Naive thymus-derived CD4-positive, alpha-beta T cell (primary cell): ENCODE data around the gene GLS. TPM values are rescaled to one million over a fixed set of nuclear protein-coding genes. Genes with fewer than 3 reads are reported as not detected.

Experiments used
- ATAC-seq: fragments of 150-1000 bp; cut with Tn5 transposase; 2 replicates; pipeline ENCODE4 v1.10.0; 2021; ENCODE audit warnings: mild to moderate bottlenecking, moderate library complexity
- CTCF ChIA-PET: fragments of 350-600 bp; sonication (Branson Sonifier 250); formaldehyde crosslinking; loops from one replicate; lab custom pipeline; 2021; ENCODE audit warnings: antibody characterized with exemption; lab: Charles Lee
- POLR2A ChIA-PET: fragments of 350-600 bp; sonication (Branson Sonifier 250); formaldehyde crosslinking; loops from one replicate; lab custom pipeline; 2021; ENCODE audit warnings: antibody characterized with exemption, inconsistent platforms; lab: Charles Lee
- DNase-seq, 9 donors: peaks; one replicate each; pipeline versions ENCODE4 v3.0.0 to v3.0.0-alpha.2; 2020 to 2022; ENCODE audit warnings: mixed read lengths in 1 of 9
- H3K27ac ChIP-seq: one replicate; pipeline ENCODE4 v1.7.0; 2013; ENCODE audit warnings: mild to moderate bottlenecking, low read depth, low read length, moderate library complexity
- H3K27me3 ChIP-seq, 2 donors: one replicate each; pipeline ENCODE4 v1.7.0; 2013; ENCODE audit warnings: low read length in 2 of 2, mild to moderate bottlenecking in 2 of 2, moderate library complexity in 2 of 2; ENCODE audit not compliant: control insufficient read depth in 2 of 2, insufficient read depth in 2 of 2
- H3K36me3 ChIP-seq, 3 experiments: 1 replicate in 2 of 3; 2 replicates in 1 of 3; pipeline ENCODE4 v1.7.0; 2013; ENCODE audit warnings: low read length in 3 of 3, mild to moderate bottlenecking in 3 of 3, moderate library complexity in 1 of 3; ENCODE audit not compliant: insufficient read depth in 3 of 3, control insufficient read depth in 2 of 3
- H3K4me1 ChIP-seq, 2 donors: one replicate each; pipeline ENCODE4 v1.7.0; 2013; ENCODE audit warnings: low read length in 2 of 2, mild to moderate bottlenecking in 2 of 2, moderate library complexity in 1 of 2; ENCODE audit not compliant: control insufficient read depth in 2 of 2, insufficient read depth in 2 of 2
- H3K4me3 ChIP-seq: 2 replicates; pipeline ENCODE4 v1.7.0; 2013; ENCODE audit warnings: mild to moderate bottlenecking, low read length
- H3K9me3 ChIP-seq, 3 experiments: 1 replicate in 2 of 3; 2 replicates in 1 of 3; pipeline ENCODE4 v1.7.0; 2013; ENCODE audit warnings: low read length in 3 of 3; ENCODE audit not compliant: control insufficient read depth in 2 of 3
- H3K27ac Mint-ChIP-seq, 9 donors: one replicate each; pipeline ENCODE4 v1.8.0; 2020 to 2022; ENCODE audit warnings: mixed read lengths in 9 of 9, mild to moderate bottlenecking in 8 of 9, moderate library complexity in 5 of 9, inconsistent platforms in 2 of 9
- H3K27me3 Mint-ChIP-seq, 5 donors: one replicate each; pipeline ENCODE4 v1.8.0; 2021 to 2022; ENCODE audit warnings: mixed read lengths in 5 of 5, mild to moderate bottlenecking in 1 of 5
- H3K36me3 Mint-ChIP-seq, 5 donors: one replicate each; pipeline ENCODE4 v1.8.0; 2020 to 2022; ENCODE audit warnings: mixed read lengths in 5 of 5, mild to moderate bottlenecking in 3 of 5, inconsistent platforms in 1 of 5
- H3K4me1 Mint-ChIP-seq, 7 donors: one replicate each; pipeline ENCODE4 v1.8.0; 2020 to 2022; ENCODE audit warnings: mixed read lengths in 7 of 7, mild to moderate bottlenecking in 3 of 7, inconsistent platforms in 1 of 7
- H3K4me3 Mint-ChIP-seq, 10 donors: one replicate each; pipeline ENCODE4 v1.8.0; 2020 to 2022; ENCODE audit warnings: mild to moderate bottlenecking in 10 of 10, mixed read lengths in 10 of 10, moderate library complexity in 6 of 10, inconsistent platforms in 2 of 10
- H3K9me3 Mint-ChIP-seq, 11 donors: one replicate each; pipeline ENCODE4 v1.8.0; 2020 to 2022; ENCODE audit warnings: mixed read lengths in 11 of 11, mild to moderate bottlenecking in 4 of 11, inconsistent platforms in 1 of 11, moderate library complexity in 1 of 11
- intact Hi-C, 2 donors: fragments of 100-400 bp; cut with micrococcal nuclease; formaldehyde crosslinking; loops; one replicate each; pipeline ENCODE4 v1.15.1; 2023
- polyA plus RNA-seq, 2 donors: library from polyadenylated mRNA; unstranded; fragments of 300-500 nt; fragmentation: Illumina TruSeq; gene quantifications; one replicate each; pipeline ENCODE4 v1.2.3, GENCODE V29; 2021
- total RNA-seq, 6 experiments: library from RNA in 5 of 6; stranded (reverse) in 5 of 6; gene quantifications; 1 replicate in 5 of 6; 2 replicates in 1 of 6; pipeline ENCODE4 v1.2.3 and lab custom pipeline; 2021 to 2026

Gene GLS
- total RNA-seq (100 to 1,000 TPM; 167 to 234 (median 202) TPM), polyA plus RNA-seq (10 to 100 TPM; 34.6 to 47.9 TPM), total RNA-seq (lab: John Stamatoyannopoulos, UW) (193 reads per million, percentile 93 among the genes with 10 or more reads in this experiment)

DNA sequence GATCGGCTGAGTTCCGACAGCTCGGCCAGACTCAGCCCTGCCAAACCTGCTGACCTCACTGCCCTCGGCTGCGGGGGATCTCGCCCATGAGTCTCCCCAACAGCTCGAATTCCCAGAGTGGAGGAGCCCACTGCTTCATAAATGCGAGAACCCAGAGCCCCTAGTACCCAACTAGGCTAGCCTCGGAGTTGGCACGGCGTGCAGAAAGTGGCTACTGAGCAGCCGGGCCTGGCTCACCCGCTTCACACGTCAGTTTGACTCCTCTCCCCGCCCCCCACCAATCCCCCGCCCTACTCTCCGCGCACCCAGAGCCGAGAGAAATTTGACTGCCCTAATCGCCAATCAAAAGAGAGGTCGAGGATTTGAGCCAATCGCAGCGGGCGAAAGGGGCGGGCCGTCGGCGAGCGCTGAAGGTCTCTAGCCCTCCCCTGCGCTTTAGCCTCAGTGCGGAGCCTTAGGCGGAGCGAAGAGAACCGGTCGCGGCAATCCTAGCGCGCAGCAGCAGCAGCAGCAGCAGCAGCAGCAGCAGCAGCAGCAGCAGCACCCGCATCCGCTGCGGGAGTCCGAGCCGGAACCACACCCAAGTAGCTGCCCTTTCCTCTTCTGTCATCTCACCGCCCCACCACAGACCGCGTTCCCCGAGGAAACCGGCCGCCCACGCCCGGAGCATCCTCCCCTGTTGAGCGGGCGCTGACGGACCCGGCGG lies at the start of gene GLS:
Gene GLS, plus strand, starts transcription at position 444 of the 706 bp plus-strand sequence. CDS start 264 bp downstream, outside the sequence.
- Histone ChIP-seq H3K27me3 (no peaks in the 10 kb centered on the region), H3K4me1 (peaks cover 17 to 23% of the 10 kb centered on the region in 2 donors), H3K4me3 (peak within 1 kb of the TSS; percentile 92), H3K27ac (peak within 1 kb of the TSS; percentile 93), H3K36me3 (no peaks in the 10 kb centered on the region), H3K9me3 (no peaks in the 10 kb centered on the region)
- H3K4me3 Mint-ChIP-seq, result peak within 1 kb of the TSS; percentile 90 to 100 (median 96)
- H3K27me3 Mint-ChIP-seq, result no peaks in the 10 kb centered on the region
- peaks cover 0 to 17% (median 0%) of the 10 kb centered on the region in 5 donors for H3K36me3 Mint-ChIP-seq
- DNase-seq (peak; percentile 89 to 97 (median 95)), ATAC-seq (peak; percentile 87)
- peaks cover 25 to 72% (median 62%) of the 10 kb centered on the region in 7 donors for H3K4me1 Mint-ChIP-seq
- ChIA-PET CTCF (interaction anchor here (2.8 kb wide), 1 partner anchor 29 kb away, joined by 22 read pairs; no protein-coding TSS in a partner anchor), POLR2A (interaction anchor here (0.5 to 4.9 kb wide), 34 partner anchors 8 to 797 kb away, joined by 3 to 63 read pairs (median 4); partner anchors contain the start of genes NABP1, NEMP2 and STAT1)
- H3K9me3 Mint-ChIP-seq, result peaks cover 0 to 8% (median 0%) of the 10 kb centered on the region in 11 donors
- intact Hi-C loops, result loop anchor here (1.0 to 10.0 kb wide), 22 partner anchors 30 to 1296 kb away; partner anchors contain the start of genes ORMDL1 (in 2 of the 2), PMS1 (in 2 of the 2), STAT1 (in 2 of the 2) and ANKAR (in 1 of the 2)
- H3K27ac Mint-ChIP-seq, result peak within 1 kb of the TSS; percentile 95 to 98 (median 97)

DNA sequence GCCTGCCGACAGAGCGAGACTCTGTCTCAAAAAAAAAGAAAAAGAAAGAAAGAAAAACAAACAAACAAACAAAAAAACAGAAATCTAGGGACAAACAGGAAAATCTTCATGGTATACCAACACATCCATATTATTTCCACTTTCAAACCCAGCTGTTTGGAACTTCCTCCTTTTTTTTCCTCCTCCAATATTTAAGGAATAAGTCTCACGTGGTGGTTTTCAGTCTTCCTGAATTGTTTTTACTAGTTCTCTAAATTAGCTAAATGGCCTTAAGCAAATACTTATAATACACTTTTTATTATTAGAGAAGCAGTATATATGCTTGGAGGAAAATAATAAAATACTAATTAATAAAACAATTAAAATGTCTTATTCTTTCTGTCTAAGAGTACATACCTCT lies 48.7 kb upstream of the GLS start:
- no peak overlapping the region for H3K27ac Mint-ChIP-seq
- peaks cover 0 to 11% (median 0%) of the 10 kb centered on the region in 5 donors for H3K27me3 Mint-ChIP-seq
- H3K4me3 Mint-ChIP-seq, result no peak overlapping the region
- ChIA-PET POLR2A (no interaction called here), CTCF (no interaction called here)
- Histone ChIP-seq H3K27ac (no peak overlapping the region), H3K36me3 (no peaks in the 10 kb centered on the region), H3K4me1 (no peaks in the 10 kb centered on the region), H3K4me3 (no peak overlapping the region), H3K9me3 (no peaks in the 10 kb centered on the region), H3K27me3 (no peaks in the 10 kb centered on the region)
- ATAC-seq (no peak), DNase-seq (no peak)
- H3K4me1 Mint-ChIP-seq, result peaks cover 0 to 2% (median 0%) of the 10 kb centered on the region in 7 donors
- intact Hi-C loops, result no loop called here
- H3K36me3 Mint-ChIP-seq, result peaks cover 0 to 12% (median 4%) of the 10 kb centered on the region in 5 donors
- no peaks in the 10 kb centered on the region for H3K9me3 Mint-ChIP-seq

DNA sequence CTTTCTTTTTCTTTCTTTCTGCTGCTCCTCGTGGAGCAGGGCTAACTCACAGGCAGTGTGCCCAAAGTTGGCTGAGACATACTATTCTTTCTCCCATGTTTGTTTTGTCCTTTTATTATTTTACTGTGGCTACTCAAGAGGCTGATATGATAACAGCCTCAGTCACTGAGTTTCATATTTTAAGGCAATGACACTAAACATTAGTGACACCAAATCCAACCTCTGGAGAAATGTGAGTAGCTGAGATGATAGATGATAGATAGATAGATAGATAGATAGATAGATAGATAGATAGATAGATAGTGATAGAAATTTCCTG lies 45.8 kb upstream of the GLS start:
- intact Hi-C loops, result no loop called here
- Mint-ChIP-seq H3K36me3 (peaks cover 0 to 8% (median 0%) of the 10 kb centered on the region in 5 donors), H3K27ac (no peak overlapping the region), H3K27me3 (peaks cover 0 to 6% (median 0%) of the 10 kb centered on the region in 5 donors), H3K4me3 (no peak overlapping the region), H3K9me3 (no peaks in the 10 kb centered on the region), H3K4me1 (peaks cover 0 to 2% (median 0%) of the 10 kb centered on the region in 7 donors)
- Histone ChIP-seq H3K4me3 (no peak overlapping the region), H3K9me3 (no peaks in the 10 kb centered on the region), H3K27me3 (no peaks in the 10 kb centered on the region), H3K4me1 (no peaks in the 10 kb centered on the region), H3K36me3 (no peaks in the 10 kb centered on the region), H3K27ac (no peak overlapping the region)
- ATAC-seq, result no peak
- ChIA-PET POLR2A (no interaction called here), CTCF (no interaction called here)
- DNase-seq, result no peak

DNA sequence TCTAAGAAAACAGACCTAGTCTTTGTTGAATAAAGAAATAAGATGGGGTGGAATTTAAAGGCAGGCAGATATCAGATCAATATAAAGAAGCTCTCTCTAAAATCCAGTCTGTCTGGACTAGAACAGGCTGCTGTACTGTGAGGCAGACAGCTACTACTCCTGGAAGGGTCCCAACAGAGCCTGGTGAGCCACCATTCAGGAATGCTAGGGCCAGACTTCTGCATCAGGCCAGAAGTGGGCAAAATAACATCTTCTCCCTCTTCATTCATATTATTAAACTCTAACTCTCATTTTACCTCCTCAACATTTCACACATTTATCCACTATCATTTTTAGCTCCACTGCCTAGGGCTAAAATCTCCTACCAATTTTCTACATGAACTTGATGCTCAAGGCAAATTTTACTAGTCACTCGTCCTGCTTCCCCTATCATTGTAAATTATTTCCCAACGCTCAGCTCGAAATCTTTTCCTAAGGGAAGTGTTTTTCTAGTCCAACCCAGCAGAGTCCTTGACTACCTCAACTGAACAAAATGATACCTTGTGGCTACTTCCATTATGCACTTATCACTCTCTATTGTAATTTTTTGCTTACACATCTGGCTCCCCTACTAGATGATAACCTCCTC lies 45.2 kb upstream of the GLS start:
- Histone ChIP-seq H3K36me3 (no peaks in the 10 kb centered on the region), H3K27me3 (no peaks in the 10 kb centered on the region), H3K4me3 (no peak overlapping the region), H3K9me3 (no peaks in the 10 kb centered on the region), H3K4me1 (no peaks in the 10 kb centered on the region), H3K27ac (no peak overlapping the region)
- no peaks in the 10 kb centered on the region for H3K9me3 Mint-ChIP-seq
- no peak overlapping the region for H3K27ac Mint-ChIP-seq
- peaks cover 0 to 6% (median 0%) of the 10 kb centered on the region in 5 donors for H3K27me3 Mint-ChIP-seq
- H3K4me3 Mint-ChIP-seq, result no peak overlapping the region
- no peak for DNase-seq
- intact Hi-C loops, result no loop called here
- peaks cover 0 to 2% (median 0%) of the 10 kb centered on the region in 7 donors for H3K4me1 Mint-ChIP-seq
- ChIA-PET POLR2A (no interaction called here), CTCF (no interaction called here)
- ATAC-seq, result no peak
- peaks cover 0 to 8% (median 0%) of the 10 kb centered on the region in 5 donors for H3K36me3 Mint-ChIP-seq

DNA sequence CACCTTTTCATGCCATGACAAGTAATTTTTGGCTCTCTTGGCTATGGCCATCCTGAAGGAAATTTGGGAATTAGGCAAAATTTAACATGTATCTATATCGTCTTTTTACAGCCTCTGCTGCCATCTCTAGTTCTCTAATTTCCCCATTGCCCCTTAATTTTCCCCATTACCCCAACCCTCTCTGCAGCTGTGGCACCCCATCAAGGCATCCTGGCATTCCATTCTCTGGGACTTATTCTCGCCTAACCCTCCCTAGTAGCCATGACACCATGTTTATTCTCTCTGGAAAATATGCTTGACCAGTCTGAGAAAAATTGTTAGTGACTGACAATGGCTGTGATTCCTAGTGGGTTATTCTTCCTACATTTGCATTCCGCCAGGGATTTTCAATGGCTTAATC lies 43.9 kb upstream of the GLS start:
- no peak overlapping the region for H3K27ac Mint-ChIP-seq
- no peak overlapping the region for H3K27ac ChIP-seq
- H3K36me3 Mint-ChIP-seq, result peaks cover 1 to 6% (median 2%) of the 10 kb centered on the region in 5 donors
- no peak overlapping the region for H3K4me3 ChIP-seq
- H3K9me3 ChIP-seq, result no peaks in the 10 kb centered on the region
- no peaks in the 10 kb centered on the region for H3K36me3 ChIP-seq
- H3K4me1 Mint-ChIP-seq, result peaks cover 0 to 2% (median 0%) of the 10 kb centered on the region in 7 donors
- no peaks in the 10 kb centered on the region for H3K4me1 ChIP-seq
- ATAC-seq, result no peak
- ChIA-PET CTCF (no interaction called here), POLR2A (no interaction called here)
- no peaks in the 10 kb centered on the region for H3K27me3 ChIP-seq
- no peak for DNase-seq
- intact Hi-C loops, result no loop called here
- no peak overlapping the region for H3K4me3 Mint-ChIP-seq
- peaks cover 0 to 4% (median 0%) of the 10 kb centered on the region in 5 donors for H3K27me3 Mint-ChIP-seq
- no peaks in the 10 kb centered on the region for H3K9me3 Mint-ChIP-seq

DNA sequence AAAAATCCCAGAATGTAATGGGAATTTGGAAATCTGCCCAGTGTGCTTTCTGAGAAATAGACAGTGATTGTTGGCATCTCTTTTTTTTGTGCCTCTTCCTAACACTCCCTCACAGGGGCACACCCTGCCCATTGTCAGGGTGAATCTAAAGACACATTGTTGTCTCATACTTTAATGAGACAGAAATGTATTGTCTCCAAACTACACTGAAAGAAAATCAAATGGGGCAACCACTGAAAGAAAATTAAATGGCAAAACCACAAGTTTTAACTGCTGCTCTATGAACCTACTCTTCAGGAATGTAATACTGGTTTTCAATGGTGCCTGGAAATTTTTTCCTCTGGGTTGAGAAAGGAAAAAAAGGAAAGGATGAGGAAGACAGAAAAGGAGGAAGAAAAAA lies 43.2 kb upstream of the GLS start:
- ATAC-seq (no peak), DNase-seq (no peak)
- Mint-ChIP-seq H3K4me3 (no peak overlapping the region), H3K36me3 (peaks cover 2 to 12% (median 8%) of the 10 kb centered on the region in 5 donors), H3K27me3 (peaks cover 0 to 4% (median 0%) of the 10 kb centered on the region in 5 donors), H3K4me1 (peaks cover 0 to 2% (median 0%) of the 10 kb centered on the region in 7 donors), H3K9me3 (no peaks in the 10 kb centered on the region), H3K27ac (no peak overlapping the region)
- H3K4me1 ChIP-seq, result no peaks in the 10 kb centered on the region
- no peaks in the 10 kb centered on the region for H3K9me3 ChIP-seq
- H3K27ac ChIP-seq, result no peak overlapping the region
- H3K36me3 ChIP-seq, result no peaks in the 10 kb centered on the region
- H3K27me3 ChIP-seq, result no peaks in the 10 kb centered on the region
- H3K4me3 ChIP-seq, result no peak overlapping the region
- ChIA-PET POLR2A (no interaction called here), CTCF (no interaction called here)
- intact Hi-C loops, result no loop called here
